ENCODE results near the gene ERAP2. TPM values are rescaled to one million over a fixed set of nuclear protein-coding genes. Genes with fewer than 3 reads are reported as not detected.
A peak's percentile ranks its signal among the peaks of the same experiment; 100 is the strongest.

The ERAP2 gene
- total RNA-seq, 1 donor from 2014 or later = 45.6 TPM

- H3K4me3 ChIP-seq (ENCODE audit: low read depth, low read length) = no peak overlapping the region
- DNase-seq (ENCODE audit: low read depth) = no peak
- TF ChIP-seq CTCF (conservative IDR thresholded peaks at IDR 0.05; ENCODE audit: low read depth, low read length) = no peak
These were observed 20.0 kb downstream of the ERAP2 start for GRCh38 chr5:96896276-96896675.

- no peak overlapping the region for H3K4me3 ChIP-seq (ENCODE audit: low read depth, low read length)
- TF ChIP-seq CTCF (conservative IDR thresholded peaks at IDR 0.05; ENCODE audit: low read depth, low read length) = no peak
- no peak for DNase-seq (ENCODE audit: low read depth)
These were observed 20.5 kb downstream of the ERAP2 start for GRCh38 chr5:96896806-96897205.

- TF ChIP-seq CTCF (conservative IDR thresholded peaks at IDR 0.05; ENCODE audit: low read depth, low read length) = peak; percentile 22
- no peak for DNase-seq (ENCODE audit: low read depth)
- H3K4me3 ChIP-seq (ENCODE audit: low read depth, low read length) = no peak overlapping the region
These were observed 25.1 kb downstream of the ERAP2 start for GRCh38 chr5:96901384-96901783.

GRCh38 chr5:96901841-96902240, 25.5 kb downstream of the ERAP2 start:
- DNase-seq (ENCODE audit: low read depth) = no peak
- TF ChIP-seq CTCF (conservative IDR thresholded peaks at IDR 0.05; ENCODE audit: low read depth, low read length) = no peak
- no peak overlapping the region for H3K4me3 ChIP-seq (ENCODE audit: low read depth, low read length)

GRCh38 chr5:96902876-96903275, 26.6 kb downstream of the ERAP2 start:
- no peak for DNase-seq (ENCODE audit: low read depth)
- H3K4me3 ChIP-seq (ENCODE audit: low read depth, low read length) = no peak overlapping the region
- TF ChIP-seq CTCF (conservative IDR thresholded peaks at IDR 0.05; ENCODE audit: low read depth, low read length) = no peak

- no peak for TF ChIP-seq CTCF (conservative IDR thresholded peaks at IDR 0.05; ENCODE audit: low read depth, low read length)
- DNase-seq (ENCODE audit: low read depth) = no peak
- no peak overlapping the region for H3K4me3 ChIP-seq (ENCODE audit: low read depth, low read length)
These were observed 27.0 kb downstream of the ERAP2 start for GRCh38 chr5:96903300-96903699.

GRCh38 chr5:96904054-96904931, 28.0 kb downstream of the ERAP2 start:
- DNase-seq (ENCODE audit: low read depth) = no peak
- no peak overlapping the region for H3K4me3 ChIP-seq (ENCODE audit: low read depth, low read length)
- no peak for TF ChIP-seq CTCF (conservative IDR thresholded peaks at IDR 0.05; ENCODE audit: low read depth, low read length)
